KOPT-K1 (cell line): Measurements from ENCODE around the gene SPRR2E.
"Not testable (repeated sequence)": the region's sequence is repeated elsewhere in the genome, so short reads cannot be mapped to it uniquely, and the experiment has no call there.

Experiments used
- H3K27ac ChIP-seq: fragments of 200-600 bp; sonication (generic); 2 replicates; pipeline ENCODE4 v1.5.1; 2016; ENCODE audit warnings: antibody characterized with exemption, mild to moderate bottlenecking, low read depth, low read length; ENCODE audit not compliant: poor library complexity, severe bottlenecking
- H3K36me3 ChIP-seq: fragments of 200-600 bp; sonication (generic); 2 replicates; pipeline ENCODE4 v1.5.1; 2017; ENCODE audit warnings: antibody characterized with exemption, mild to moderate bottlenecking, low read length, moderate library complexity; ENCODE audit not compliant: insufficient read depth
- H3K9me3 ChIP-seq: fragments of 200-600 bp; sonication (generic); 2 replicates; pipeline ENCODE4 v1.5.1; 2017; ENCODE audit warnings: antibody characterized with exemption, low read length, mild to moderate bottlenecking; ENCODE audit not compliant: insufficient read depth, poor library complexity, severe bottlenecking

The SPRR2E gene

DNA sequence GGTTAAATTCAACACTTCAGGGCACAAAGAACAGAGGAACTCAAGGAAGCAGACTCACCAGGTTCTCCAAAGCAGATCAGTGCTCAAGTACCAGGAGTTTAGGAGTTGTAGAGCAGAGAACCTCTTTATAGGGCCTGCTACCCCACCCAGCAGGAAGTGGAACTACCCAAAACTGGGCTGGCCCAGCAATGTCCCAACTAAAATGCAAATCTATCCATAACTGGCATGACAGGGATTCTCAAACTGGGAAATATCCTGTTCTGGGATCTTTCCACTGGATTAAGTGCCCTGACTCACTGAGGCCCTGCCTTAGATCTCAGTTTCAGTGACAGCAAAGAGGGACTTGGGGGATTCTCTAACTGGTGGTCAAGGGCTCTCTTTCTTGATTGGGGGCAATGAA, at the start of gene SPRR2E:
TSS of gene SPRR2E (minus strand) at position 101 of the 400 bp plus-strand sequence. CDS start 775 bp downstream, outside the sequence.
- H3K9me3 ChIP-seq, result no peaks in the 10 kb centered on the region
- no peaks in the 10 kb centered on the region for H3K36me3 ChIP-seq
- no peak within 1 kb of the TSS for H3K27ac ChIP-seq

DNA sequence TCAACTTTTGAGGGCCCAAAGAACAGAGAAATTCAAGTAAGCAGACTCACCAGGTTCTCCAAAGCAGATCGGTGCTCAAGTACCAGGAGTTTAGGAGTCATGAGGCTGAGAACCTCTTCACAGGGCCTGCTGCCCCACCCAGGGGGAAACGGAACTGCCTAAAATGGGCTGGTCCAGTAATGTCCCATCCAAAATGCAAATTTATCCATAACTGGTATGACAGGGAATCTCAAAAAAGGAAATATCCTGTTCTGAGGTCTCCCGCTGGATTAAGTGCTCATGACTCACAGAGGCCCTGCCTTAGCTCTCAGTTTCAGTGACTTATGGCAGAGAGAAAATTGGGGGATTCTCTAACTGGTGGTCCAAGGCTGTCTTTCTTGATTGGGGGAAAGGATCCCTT, 47.1 kb upstream of the SPRR2E start:
- H3K27ac ChIP-seq, result no peak overlapping the region
- no peaks in the 10 kb centered on the region for H3K9me3 ChIP-seq

DNA sequence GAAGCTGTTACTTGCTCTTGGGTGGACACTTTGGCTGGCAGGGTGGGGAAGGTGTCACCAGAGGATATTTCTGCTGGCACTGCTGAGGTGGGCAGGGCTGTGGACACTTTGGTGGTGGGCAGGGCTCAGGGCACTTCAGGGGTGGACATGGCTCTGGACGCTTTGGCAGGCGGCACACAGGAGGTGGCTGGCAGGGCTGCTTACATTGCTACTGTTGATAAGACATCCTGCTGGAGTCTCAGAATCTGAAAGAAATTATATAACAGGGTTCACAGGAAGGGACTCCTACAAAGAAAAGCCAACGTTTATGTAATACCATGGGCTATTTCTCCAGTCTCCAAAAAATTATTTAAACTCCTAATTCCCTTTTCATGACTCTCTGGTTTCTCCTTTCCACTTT, 46.2 kb upstream of the SPRR2E start:
- no peaks in the 10 kb centered on the region for H3K9me3 ChIP-seq
- H3K36me3 ChIP-seq, result no peaks in the 10 kb centered on the region
- no peak overlapping the region for H3K27ac ChIP-seq

More for the DNA sequence above, 47.1 kb upstream of the SPRR2E start:
- no peaks in the 10 kb centered on the region for H3K36me3 ChIP-seq

DNA sequence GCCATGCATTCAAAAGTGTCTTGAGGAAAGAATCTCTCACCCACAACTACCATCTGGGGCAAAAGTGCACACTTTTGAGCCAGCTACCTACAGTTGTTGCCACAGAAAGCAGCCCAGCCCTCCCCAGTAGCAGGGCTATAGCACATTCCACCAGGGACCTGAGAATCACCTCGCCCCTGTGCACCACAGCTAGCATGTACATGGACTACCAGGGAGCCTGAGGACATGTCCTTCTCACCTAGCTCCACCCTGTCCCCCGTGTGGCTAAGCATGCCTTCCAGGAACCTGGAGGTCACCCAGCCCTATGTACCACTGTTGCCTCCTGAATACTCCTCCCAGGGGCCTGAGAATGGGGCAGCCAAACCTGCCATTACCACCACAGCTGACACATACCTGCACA, 39.4 kb upstream of the SPRR2E start:
- H3K9me3 ChIP-seq, result no peaks in the 10 kb centered on the region
- no peaks in the 10 kb centered on the region for H3K36me3 ChIP-seq
- no peak overlapping the region for H3K27ac ChIP-seq

DNA sequence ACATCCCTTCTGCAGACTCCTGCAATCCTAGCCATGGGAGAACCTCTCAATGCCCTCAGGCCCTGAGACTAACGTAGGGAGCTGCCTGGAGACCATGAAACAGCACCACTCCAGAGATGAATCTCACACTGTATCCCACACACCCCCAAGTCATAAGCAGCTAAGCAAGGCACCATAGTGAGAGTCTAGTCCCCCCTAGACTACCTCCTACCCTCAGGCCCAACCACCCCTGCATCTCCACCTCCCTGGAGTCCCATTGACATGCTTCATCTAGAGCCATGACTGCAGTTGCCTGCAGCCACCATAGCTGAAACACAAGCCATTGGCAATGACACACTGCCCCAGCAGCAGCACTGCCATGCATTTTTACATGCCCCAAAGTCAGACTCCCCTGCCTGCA, 38.9 kb upstream of the SPRR2E start:
- H3K36me3 ChIP-seq, result no peaks in the 10 kb centered on the region
- no peak overlapping the region for H3K27ac ChIP-seq
- no peaks in the 10 kb centered on the region for H3K9me3 ChIP-seq

DNA sequence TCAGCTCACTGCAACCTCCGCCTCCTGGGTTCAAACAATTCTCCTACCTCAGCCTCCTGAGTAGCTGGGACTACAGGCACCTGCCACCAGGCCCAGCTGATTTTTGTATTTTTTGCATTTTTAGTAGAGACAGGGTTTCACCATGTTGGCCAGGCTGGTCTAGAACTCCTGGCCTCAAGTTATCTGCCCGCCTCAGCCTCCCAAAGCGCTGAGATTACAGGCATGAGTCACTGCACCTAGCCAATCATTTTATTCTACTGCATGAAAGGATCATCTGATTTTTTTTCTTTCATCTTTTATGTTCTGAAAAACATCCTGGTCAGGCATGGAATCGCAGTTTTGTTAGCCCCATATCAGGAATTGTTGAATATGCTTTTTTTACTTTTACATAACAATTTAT, 34.4 kb upstream of the SPRR2E start:
- not testable (repeated sequence) for H3K9me3 ChIP-seq, H3K27ac ChIP-seq, H3K36me3 ChIP-seq

DNA sequence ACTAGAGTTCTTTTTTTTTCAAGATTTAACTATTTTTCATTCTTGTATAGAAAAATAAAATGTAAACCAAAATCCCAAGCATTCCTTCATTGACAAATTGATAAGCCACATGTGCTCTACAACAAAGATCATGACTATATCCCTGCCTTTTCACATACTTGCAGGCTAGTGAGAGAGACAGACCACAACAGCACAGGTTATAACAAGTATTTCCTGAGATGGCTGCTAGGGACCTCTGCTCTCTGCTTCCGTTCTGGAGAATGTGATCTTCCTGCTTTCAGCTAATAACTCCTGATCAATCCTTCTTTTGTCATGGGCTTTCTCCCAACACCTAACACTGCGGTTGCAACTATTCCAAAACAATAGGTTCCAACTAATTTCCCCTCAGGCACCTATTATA, 33.0 kb upstream of the SPRR2E start:
- no peaks in the 10 kb centered on the region for H3K36me3 ChIP-seq
- no peak overlapping the region for H3K27ac ChIP-seq
- H3K9me3 ChIP-seq, result peaks cover 6% of the 10 kb centered on the region

DNA sequence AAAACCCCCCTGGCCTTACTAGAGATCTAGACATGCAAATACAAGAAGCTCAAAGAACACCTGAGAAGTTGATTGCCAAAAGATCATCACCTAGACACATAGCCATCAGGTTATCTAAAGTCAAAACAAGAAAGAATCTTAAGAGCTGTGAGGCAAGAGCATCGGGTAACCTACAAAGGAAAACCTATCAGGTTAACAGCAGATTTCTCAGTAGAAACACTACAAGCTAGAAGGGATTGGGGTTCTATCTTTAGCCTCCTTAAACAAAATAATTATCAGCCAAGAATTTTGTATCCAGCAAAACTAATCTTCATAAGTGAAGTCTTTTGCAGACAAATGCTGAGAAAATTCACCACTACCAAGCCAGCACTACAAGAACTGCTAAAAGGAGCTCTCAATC, 31.2 kb upstream of the SPRR2E start:
- Histone ChIP-seq H3K9me3 (peaks cover 6% of the 10 kb centered on the region), H3K27ac (no peak overlapping the region), H3K36me3 (no peaks in the 10 kb centered on the region)

DNA sequence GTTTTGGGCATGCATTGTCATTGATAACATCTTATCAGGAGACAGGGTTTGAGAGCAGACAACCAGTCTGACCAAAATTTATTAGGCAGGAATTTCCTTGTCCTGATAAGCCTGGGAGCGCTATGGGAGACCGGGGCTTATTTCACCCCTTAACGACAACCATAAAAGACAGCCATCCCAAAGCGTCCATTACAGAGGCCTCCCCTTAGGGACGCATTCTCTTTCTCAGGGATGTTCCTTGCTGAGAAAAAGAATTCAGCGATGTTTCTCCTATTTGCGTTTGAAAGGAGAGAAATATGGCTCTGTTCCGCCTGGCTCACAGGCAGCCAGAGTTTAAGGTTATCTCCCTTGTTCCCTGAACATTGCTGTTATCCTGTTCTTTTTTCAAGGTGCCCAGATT, 29.5 kb upstream of the SPRR2E start:
- H3K9me3 ChIP-seq, H3K36me3 ChIP-seq, H3K27ac ChIP-seq: not testable (repeated sequence)

DNA sequence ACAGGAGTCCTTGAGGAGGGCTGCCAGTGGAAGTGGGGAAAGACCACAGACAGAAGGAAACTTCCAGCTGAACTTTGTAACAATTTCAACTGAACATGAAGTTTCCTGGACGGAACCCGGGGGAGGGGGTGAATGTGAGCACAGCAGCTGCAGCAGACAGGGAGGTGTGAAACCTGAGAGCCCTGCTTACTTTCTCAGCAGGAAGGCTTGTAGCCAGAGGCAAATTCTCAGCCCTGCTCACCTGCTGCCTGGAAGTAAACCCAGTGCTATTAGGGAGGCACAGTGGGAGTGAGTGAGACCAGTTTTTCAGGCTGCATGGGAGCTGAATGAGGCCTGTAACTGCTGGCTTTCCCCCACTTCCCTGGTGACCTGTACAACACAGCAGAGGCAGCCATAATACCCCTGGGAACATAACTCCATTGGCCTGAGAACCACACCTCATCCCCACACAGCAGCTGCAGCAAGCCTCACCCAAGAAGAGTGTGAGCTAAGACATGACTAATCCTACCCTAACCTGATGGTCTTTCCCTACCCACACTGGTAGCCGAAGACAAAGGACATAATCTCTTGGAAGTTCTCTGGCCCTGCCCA, 28.6 kb upstream of the SPRR2E start:
- Histone ChIP-seq H3K9me3 (peaks cover 6% of the 10 kb centered on the region), H3K36me3 (no peaks in the 10 kb centered on the region), H3K27ac (no peak overlapping the region)

DNA sequence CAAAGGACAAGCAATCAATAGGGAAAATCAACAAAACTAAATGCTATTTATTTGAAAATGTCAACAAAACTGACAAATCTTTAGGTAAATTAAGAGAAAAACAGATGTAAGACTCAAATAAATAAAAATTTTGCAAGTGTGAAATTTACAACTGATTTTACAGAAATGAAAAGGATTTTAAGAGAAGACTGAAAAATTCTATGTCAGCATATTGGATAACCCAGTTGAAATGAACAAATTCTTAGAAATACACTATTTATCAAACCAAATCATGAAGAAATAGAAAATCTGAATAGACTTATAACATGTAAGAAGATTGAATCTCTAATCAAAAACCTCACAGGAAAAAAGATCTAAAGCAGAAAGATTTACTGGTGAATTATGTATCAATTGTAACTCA, 26.6 kb upstream of the SPRR2E start:
- H3K36me3 ChIP-seq, result no peaks in the 10 kb centered on the region
- no peak overlapping the region for H3K27ac ChIP-seq
- peaks cover 6% of the 10 kb centered on the region for H3K9me3 ChIP-seq

DNA sequence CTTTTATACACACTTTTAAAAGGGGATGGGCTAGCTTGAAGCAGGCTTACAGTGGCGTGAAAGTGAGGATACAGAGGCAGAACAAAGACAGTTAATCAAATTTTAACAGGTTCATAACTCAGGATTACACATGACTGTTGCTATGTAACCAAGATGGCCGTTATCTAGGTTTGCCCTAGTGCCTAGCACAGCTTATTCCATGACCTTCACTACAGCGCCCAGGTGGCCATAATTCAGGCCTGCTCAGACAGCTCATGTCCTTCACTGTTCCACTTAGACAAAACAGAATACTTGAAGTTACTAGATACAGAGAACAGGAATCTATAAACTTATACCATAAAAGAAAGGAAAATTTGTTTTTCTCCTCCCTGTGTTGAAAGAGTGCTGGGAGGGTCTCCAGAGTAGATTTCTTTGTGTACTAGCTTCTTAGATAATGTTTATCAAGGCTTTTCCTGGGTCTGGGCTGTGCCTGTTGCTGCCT, 25.2 kb upstream of the SPRR2E start:
- H3K27ac ChIP-seq, result no peak overlapping the region
- H3K36me3 ChIP-seq, result no peaks in the 10 kb centered on the region
- no peaks in the 10 kb centered on the region for H3K9me3 ChIP-seq

DNA sequence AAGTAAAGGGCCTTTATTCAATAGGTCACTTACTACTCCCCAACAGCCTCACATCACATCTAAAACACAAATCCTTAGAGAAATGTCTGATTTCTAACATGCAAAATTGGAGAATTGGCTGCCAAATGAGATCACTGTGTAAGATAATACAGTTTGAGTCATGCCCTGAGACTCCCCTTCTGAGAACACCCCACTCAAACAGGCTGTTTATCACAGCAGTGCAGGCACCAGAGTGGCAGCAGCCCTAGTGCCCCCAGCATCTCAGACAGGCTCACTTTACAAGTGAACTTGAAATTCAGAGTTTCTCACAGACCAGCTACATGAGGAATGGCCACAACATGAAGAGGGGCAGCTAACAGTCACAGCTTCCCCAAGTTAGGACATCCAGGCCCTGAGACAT, 20.9 kb upstream of the SPRR2E start:
- not testable (repeated sequence) for H3K36me3 ChIP-seq, H3K9me3 ChIP-seq, H3K27ac ChIP-seq

DNA sequence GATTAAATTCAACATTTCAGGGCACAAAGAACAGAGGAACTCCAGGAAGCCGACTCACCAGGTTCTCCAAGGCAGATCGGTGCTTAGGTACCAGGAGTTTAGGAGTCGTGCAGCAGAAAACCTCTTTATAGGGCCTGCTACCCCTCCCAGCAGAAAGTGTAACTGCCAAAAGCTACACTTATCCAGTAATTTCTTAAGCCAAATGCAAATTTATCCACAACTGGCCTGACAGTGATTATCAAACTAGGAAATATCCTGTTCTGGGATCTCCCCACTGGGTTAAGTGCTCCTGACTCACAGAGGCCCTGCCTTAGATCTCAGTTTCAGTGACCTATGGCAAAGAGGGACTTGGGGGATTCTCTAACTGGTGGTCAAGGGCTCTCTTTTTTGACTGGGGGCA, 19.1 kb upstream of the SPRR2E start, which contains the start of gene SPRR2F:
TSS of gene SPRR2F (minus strand) at position 101 of the 400 bp plus-strand sequence. CDS start 783 bp downstream, outside the sequence.
- Histone ChIP-seq H3K36me3 (no peaks in the 10 kb centered on the region), H3K9me3 (no peaks in the 10 kb centered on the region), H3K27ac (no peak within 1 kb of the TSS)

DNA sequence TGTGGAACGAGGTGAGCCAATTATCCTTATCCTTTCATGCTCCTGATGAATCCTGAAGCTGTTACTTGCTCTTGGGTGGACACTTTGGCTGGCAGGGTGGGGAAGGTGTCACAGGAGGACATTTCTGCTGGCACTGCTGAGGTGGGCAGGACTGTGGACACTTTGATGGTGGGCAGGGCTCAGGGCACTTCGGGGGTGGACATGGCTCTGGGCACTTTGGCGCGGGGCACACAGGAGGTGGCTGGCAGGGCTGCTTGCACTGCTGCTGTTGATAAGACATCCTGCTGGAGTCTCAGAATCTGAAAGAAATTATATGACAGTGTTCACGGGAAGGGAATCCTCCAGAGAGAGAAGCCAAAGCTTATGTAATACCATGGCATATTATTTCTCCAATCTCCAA, 18.1 kb upstream of the SPRR2E start:
- not testable (repeated sequence) for H3K27ac ChIP-seq, H3K9me3 ChIP-seq, H3K36me3 ChIP-seq

DNA sequence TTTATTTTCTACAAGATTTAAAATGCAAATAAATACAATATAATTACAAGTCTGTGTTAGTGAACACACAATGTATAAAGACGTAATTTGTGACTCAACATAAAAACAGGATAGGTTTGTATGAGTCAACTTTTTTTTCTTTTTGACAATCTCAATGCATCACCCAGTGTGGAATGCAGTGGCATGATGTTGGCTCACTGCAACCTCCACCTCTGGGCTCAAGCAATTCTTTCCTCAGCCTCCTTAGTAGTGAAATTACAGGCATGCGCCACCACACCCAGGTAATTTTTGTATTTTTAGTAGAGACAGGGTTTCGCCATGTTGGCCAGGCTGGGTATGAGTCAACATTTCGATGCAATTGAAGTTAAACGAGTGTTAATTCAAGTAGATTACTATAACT, 5.9 kb upstream of the SPRR2E start:
- H3K9me3 ChIP-seq, result no peaks in the 10 kb centered on the region
- no peaks in the 10 kb centered on the region for H3K36me3 ChIP-seq
- no peak overlapping the region for H3K27ac ChIP-seq
